ENCODE measurements around the gene UBE3C. TPM values are rescaled to one million over a fixed set of nuclear protein-coding genes. Genes with fewer than 3 reads are reported as not detected.

Gene UBE3C
- total and polyA plus RNA-seq, 10 donors, result 9.7 to 81.6 (median 59.1) TPM

- H3K9me3 ChIP-seq, result no peaks in the 10 kb centered on the region
- no peak for TF ChIP-seq POLR2AphosphoS5 (IDR thresholded peaks at IDR 0.05)
- no peak for TF ChIP-seq CTCF (IDR thresholded peaks at IDR 0.05 in 8 of 11, conservative IDR thresholded peaks at IDR 0.05 in 3 of 11)
- no peak for TF ChIP-seq POLR2A (IDR thresholded peaks at IDR 0.05)
- H3K36me3 ChIP-seq, result no peaks in the 10 kb centered on the region
- DNase-seq, result no peak
- no peak overlapping the region for H3K27ac ChIP-seq
- intact Hi-C loops (cut with DNase I; ENCODE audit: low total_unique reads), result no loop called here
- H3K27me3 ChIP-seq (replicated peaks in 1 of 7), result peaks cover 0 to 11% (median 0%) of the 10 kb centered on the region in 7 donors
- 84 to 92% (median 85%) methylated on average over 15 of the region's 15 CpGs for WGBS, 5 donors
- no peaks in the 10 kb centered on the region for H3K4me1 ChIP-seq
- no peak overlapping the region for H3K4me3 ChIP-seq
Observed at GRCh38 chr7:157124690-157125089, 14.0 kb upstream of the UBE3C start.

GRCh38 chr7:157125376-157126223 lies 13.1 kb upstream of the UBE3C start:
- DNase-seq, result no peak
- Histone ChIP-seq H3K27me3 (replicated peaks in 1 of 7) (peaks cover 0 to 20% (median 0%) of the 10 kb centered on the region in 7 donors), H3K36me3 (no peaks in the 10 kb centered on the region), H3K9me3 (no peaks in the 10 kb centered on the region), H3K4me3 (no peak overlapping the region), H3K4me1 (no peaks in the 10 kb centered on the region), H3K27ac (no peak overlapping the region)
- intact Hi-C loops (cut with DNase I; ENCODE audit: low total_unique reads), result no loop called here
- 85 to 92% (median 87%) methylated on average over 24 to 26 of the region's 26 CpGs for WGBS, 5 donors
- TF ChIP-seq CTCF (IDR thresholded peaks at IDR 0.05 in 8 of 11, conservative IDR thresholded peaks at IDR 0.05 in 3 of 11) (no peak), POLR2A (IDR thresholded peaks at IDR 0.05) (no peak)

- 87 to 95% (median 89%) methylated on average over 11 of the region's 11 CpGs for WGBS, 5 donors
- Histone ChIP-seq H3K4me3 (no peak overlapping the region), H3K27me3 (replicated peaks in 1 of 7) (peaks cover 0 to 28% (median 0%) of the 10 kb centered on the region in 7 donors), H3K9me3 (no peaks in the 10 kb centered on the region), H3K4me1 (no peaks in the 10 kb centered on the region), H3K36me3 (no peaks in the 10 kb centered on the region), H3K27ac (no peak overlapping the region)
- no peak for DNase-seq
- TF ChIP-seq POLR2AphosphoS5 (IDR thresholded peaks at IDR 0.05) (no peak), POLR2A (IDR thresholded peaks at IDR 0.05) (no peak), CTCF (IDR thresholded peaks at IDR 0.05 in 8 of 11, conservative IDR thresholded peaks at IDR 0.05 in 3 of 11) (no peak)
- intact Hi-C loops (cut with DNase I; ENCODE audit: low total_unique reads), result no loop called here
Observed at GRCh38 chr7:157126921-157127320, 11.8 kb upstream of the UBE3C start.

- no peaks in the 10 kb centered on the region for H3K9me3 ChIP-seq
- no peak overlapping the region for H3K27ac ChIP-seq
- intact Hi-C loops (cut with DNase I; ENCODE audit: low total_unique reads), result no loop called here
- no peak overlapping the region for H3K4me3 ChIP-seq
- no peaks in the 10 kb centered on the region for H3K4me1 ChIP-seq
- peaks cover 0 to 28% (median 0%) of the 10 kb centered on the region in 7 donors for H3K27me3 ChIP-seq (replicated peaks in 1 of 7)
- no peaks in the 10 kb centered on the region for H3K36me3 ChIP-seq
- TF ChIP-seq CTCF (IDR thresholded peaks at IDR 0.05 in 8 of 11, conservative IDR thresholded peaks at IDR 0.05 in 3 of 11), result no peak
- TF ChIP-seq POLR2A (IDR thresholded peaks at IDR 0.05), result no peak
- TF ChIP-seq POLR2AphosphoS5 (IDR thresholded peaks at IDR 0.05), result no peak
- WGBS, 5 donors, result 80 to 88% (median 85%) methylated on average over 10 of the region's 10 CpGs
- DNase-seq, result no peak
Observed at GRCh38 chr7:157129200-157129599, 9.5 kb upstream of the UBE3C start.

All from spleen (tissue), 11 donors.